ENCODE measurements around the gene MATN4. TPM values are rescaled to one million over a fixed set of nuclear protein-coding genes. Genes with fewer than 3 reads are reported as not detected.

MATN4 gene
- total and polyA plus RNA-seq, 11 donors = not detected

- peaks cover 8 to 85% (median 66%) of the 10 kb centered on the region in 12 donors for H3K4me1 ChIP-seq
- ATAC-seq (no peak), DNase-seq (no peak)
- WGBS, 4 donors = 53 to 75% (median 68%) methylated on average over 6 of the region's 6 CpGs
- H3K9me3 ChIP-seq = no peaks in the 10 kb centered on the region
- peaks cover 0 to 17% (median 12%) of the 10 kb centered on the region in 9 donors for H3K36me3 ChIP-seq
- peak overlapping the region; percentile 73 to 97 (median 95) for H3K27ac ChIP-seq
- no peak overlapping the region for H3K4me3 ChIP-seq
- no peak for TF ChIP-seq CTCF (IDR thresholded peaks at IDR 0.05)
- no peaks in the 10 kb centered on the region for H3K27me3 ChIP-seq
- intact Hi-C loops (cut with DNase I) = no loop called here
Measured at GRCh38 chr20:45339084-45339483, 31.0 kb upstream of the MATN4 start.

GRCh38 chr20:45338121-45339030 lies 30.3 kb upstream of the MATN4 start:
- WGBS, 4 donors = 81 to 89% (median 82%) methylated on average over 10 to 11 of the region's 11 CpGs
- Histone ChIP-seq H3K27ac (peak overlapping the region; percentile 77 to 97 (median 95)), H3K4me1 (peaks cover 7 to 78% (median 59%) of the 10 kb centered on the region in 12 donors), H3K27me3 (no peaks in the 10 kb centered on the region), H3K4me3 (no peak overlapping the region), H3K9me3 (no peaks in the 10 kb centered on the region), H3K36me3 (peaks cover 0 to 23% (median 16%) of the 10 kb centered on the region in 9 donors)
- DNase-seq = no peak
- no peak for ATAC-seq
- no peak for TF ChIP-seq CTCF (IDR thresholded peaks at IDR 0.05)
- peak in 1 of 2 donors; percentile 1 for TF ChIP-seq POLR2A (IDR thresholded peaks at IDR 0.05)
- intact Hi-C loops (cut with DNase I) = no loop called here

GRCh38 chr20:45337367-45338120 lies 29.4 kb upstream of the MATN4 start:
- peak; percentile 53 to 84 (median 68) for DNase-seq
- TF ChIP-seq POLR2A (IDR thresholded peaks at IDR 0.05) = peak in 1 of 2 donors; percentile 41
- no peak for TF ChIP-seq CTCF (IDR thresholded peaks at IDR 0.05)
- peak; percentile 27 to 57 (median 44) for ATAC-seq
- 35 to 55% (median 39%) methylated on average over 11 to 15 of the region's 15 CpGs for WGBS, 4 donors
- Histone ChIP-seq H3K27ac (peak overlapping the region; percentile 77 to 97 (median 95)), H3K4me3 (no peak overlapping the region), H3K36me3 (peaks cover 0 to 31% (median 25%) of the 10 kb centered on the region in 9 donors), H3K27me3 (no peaks in the 10 kb centered on the region), H3K9me3 (no peaks in the 10 kb centered on the region), H3K4me1 (peaks cover 6 to 69% (median 51%) of the 10 kb centered on the region in 12 donors)
- intact Hi-C loops (cut with DNase I) = no loop called here
